Panc1 (cell line): ENCODE data around the gene CSK.

Experiments used
- CTCF ChIP-seq: fragments of 450-650 bp; IDR thresholded peaks from 2 replicates; pipeline ENCODE4 v1.5.1; 2017; ENCODE audit warnings: mild to moderate bottlenecking
- REST ChIP-seq, 2 experiments: IDR thresholded peaks; 2 replicates each; pipeline ENCODE4 v1.6.1; 2011 to 2012; ENCODE audit warnings: low read depth in 2 of 2, control low read depth in 1 of 2, low read length in 1 of 2, mild to moderate bottlenecking in 1 of 2, moderate library complexity in 1 of 2; ENCODE audit not compliant: insufficient read depth in 1 of 2

GRCh38 chr15:74802862-74803447, 21.1 kb downstream of the CSK start:
- TF ChIP-seq CTCF: no peak
- TF ChIP-seq REST (IDR thresholded peaks at IDR 0.05; ENCODE audit: insufficient read depth in 1 of 2, low read depth in 2 of 2, low read length in 1 of 2): no peak
